Kidney (tissue), 14 donors: ENCODE data around the gene ING2. TPM values are rescaled to one million over a fixed set of nuclear protein-coding genes. Genes with fewer than 3 reads are reported as not detected.

Source experiments
- DNase-seq, 5 donors: peaks; one replicate each; pipeline ENCODE4 v3.0.0-alpha.2; 2013 to 2020
- FAIRE-seq: peaks from 2 replicates; lab custom pipeline; 2012; peaks lifted over from hg19 to GRCh38; lab: Jason Lieb, UNC
- H3K27ac ChIP-seq, 2 donors: one replicate each; pipeline ENCODE4 v1.7.0; 2013; ENCODE audit warnings: low read depth in 2 of 2, low read length in 2 of 2, inconsistent platforms in 1 of 2
- H3K27me3 ChIP-seq: one replicate; pipeline ENCODE4 v1.7.1; 2013; ENCODE audit warnings: low read length, inconsistent platforms; ENCODE audit not compliant: control insufficient read depth, insufficient read depth
- H3K36me3 ChIP-seq, 3 donors: one replicate each; pipeline versions ENCODE4 v1.7.0 to v1.7.1; 2013; ENCODE audit warnings: low read length in 3 of 3, control low read depth in 1 of 3, inconsistent platforms in 1 of 3; ENCODE audit not compliant: insufficient read depth in 3 of 3, control insufficient read depth in 2 of 3
- H3K4me1 ChIP-seq, 3 donors: one replicate each; pipeline versions ENCODE4 v1.7.0 to v1.7.1; 2013; ENCODE audit warnings: low read length in 3 of 3, inconsistent platforms in 1 of 3, low read depth in 1 of 3; ENCODE audit not compliant: control insufficient read depth in 2 of 3, insufficient read depth in 2 of 3
- H3K4me3 ChIP-seq, 3 donors: one replicate each; pipeline versions ENCODE4 v1.7.0 to v1.8.1; 2013; ENCODE audit warnings: low read length in 3 of 3, control low read depth in 1 of 3, inconsistent platforms in 1 of 3
- H3K9ac ChIP-seq, 3 donors: one replicate each; pipeline versions ENCODE4 v1.7.0 to v1.7.1; 2013; ENCODE audit warnings: low read length in 3 of 3, control low read depth in 1 of 3, inconsistent platforms in 1 of 3
- H3K9me3 ChIP-seq, 3 donors: one replicate each; pipeline versions ENCODE4 v1.7.0 to v1.7.1; 2013; ENCODE audit warnings: low read length in 3 of 3, control low read depth in 1 of 3, inconsistent platforms in 1 of 3; ENCODE audit not compliant: control insufficient read depth in 2 of 3, insufficient read depth in 1 of 3
- intact Hi-C: fragments of 100-400 bp; cut with DNase I; formaldehyde crosslinking; loops from one replicate; pipeline ENCODE4 v1.11.1; 2022
- polyA plus RNA-seq: library from polyadenylated mRNA; stranded (reverse); fragments of 350-450 nt; fragmentation: Illumina TruSeq; extraction: RNeasy Lipid Tissue Mini Kit (QIAGEN cat#74804); gene quantifications from one replicate; pipeline ENCODE4 v1.2.3, GENCODE V29; 2014; ENCODE audit warnings: low read depth, low replicate concordance; ENCODE audit not compliant: insufficient read depth
- total RNA-seq: library from RNA; stranded (reverse); fragmentation: NEBNext Ultra II Directional; extraction: Animal tissue kit (Norgen Biotek cat#: 25700); gene quantifications from one replicate; pipeline ENCODE4 v1.2.1, GENCODE V29; 2021
- TF ChIP-seq, protein P1 (sequence below): IDR thresholded peaks from 3 replicates; pipeline ENCODE4 v1.5.1; 2012; ENCODE audit warnings: mild to moderate bottlenecking, moderate library complexity, borderline replicate concordance; ENCODE audit not compliant: insufficient read depth; ENCODE audit errors: extremely low read depth
- donor health status: control.
- donor health status: control.
- donor health status: control.
- donor health status: control.
- donor health status: control.
- donor health status: DM: yes; HTN: yes; CAD: no.
- donor health status: Normal renal cell carcinoma (clear cell type).

Gene ING2
- total and polyA plus RNA-seq, 2 donors from 2014 or later = 7.8 to 17.3 TPM

GRCh38 chr4:183554346-183554686 is 49.5 kb downstream of the ING2 start:
- intact Hi-C loops = no loop called here
- Histone ChIP-seq H3K27ac (no peak overlapping the region), H3K27me3 (no peaks in the 10 kb centered on the region), H3K36me3 (no peaks in the 10 kb centered on the region), H3K4me3 (no peak overlapping the region), H3K9ac (no peak overlapping the region), H3K9me3 (no peaks in the 10 kb centered on the region), H3K4me1 (no peaks in the 10 kb centered on the region)
- DNase-seq (no peak), FAIRE-seq (no peak)
- TF ChIP-seq, protein P1, sequence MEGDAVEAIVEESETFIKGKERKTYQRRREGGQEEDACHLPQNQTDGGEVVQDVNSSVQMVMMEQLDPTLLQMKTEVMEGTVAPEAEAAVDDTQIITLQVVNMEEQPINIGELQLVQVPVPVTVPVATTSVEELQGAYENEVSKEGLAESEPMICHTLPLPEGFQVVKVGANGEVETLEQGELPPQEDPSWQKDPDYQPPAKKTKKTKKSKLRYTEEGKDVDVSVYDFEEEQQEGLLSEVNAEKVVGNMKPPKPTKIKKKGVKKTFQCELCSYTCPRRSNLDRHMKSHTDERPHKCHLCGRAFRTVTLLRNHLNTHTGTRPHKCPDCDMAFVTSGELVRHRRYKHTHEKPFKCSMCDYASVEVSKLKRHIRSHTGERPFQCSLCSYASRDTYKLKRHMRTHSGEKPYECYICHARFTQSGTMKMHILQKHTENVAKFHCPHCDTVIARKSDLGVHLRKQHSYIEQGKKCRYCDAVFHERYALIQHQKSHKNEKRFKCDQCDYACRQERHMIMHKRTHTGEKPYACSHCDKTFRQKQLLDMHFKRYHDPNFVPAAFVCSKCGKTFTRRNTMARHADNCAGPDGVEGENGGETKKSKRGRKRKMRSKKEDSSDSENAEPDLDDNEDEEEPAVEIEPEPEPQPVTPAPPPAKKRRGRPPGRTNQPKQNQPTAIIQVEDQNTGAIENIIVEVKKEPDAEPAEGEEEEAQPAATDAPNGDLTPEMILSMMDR = no peak

DNA sequence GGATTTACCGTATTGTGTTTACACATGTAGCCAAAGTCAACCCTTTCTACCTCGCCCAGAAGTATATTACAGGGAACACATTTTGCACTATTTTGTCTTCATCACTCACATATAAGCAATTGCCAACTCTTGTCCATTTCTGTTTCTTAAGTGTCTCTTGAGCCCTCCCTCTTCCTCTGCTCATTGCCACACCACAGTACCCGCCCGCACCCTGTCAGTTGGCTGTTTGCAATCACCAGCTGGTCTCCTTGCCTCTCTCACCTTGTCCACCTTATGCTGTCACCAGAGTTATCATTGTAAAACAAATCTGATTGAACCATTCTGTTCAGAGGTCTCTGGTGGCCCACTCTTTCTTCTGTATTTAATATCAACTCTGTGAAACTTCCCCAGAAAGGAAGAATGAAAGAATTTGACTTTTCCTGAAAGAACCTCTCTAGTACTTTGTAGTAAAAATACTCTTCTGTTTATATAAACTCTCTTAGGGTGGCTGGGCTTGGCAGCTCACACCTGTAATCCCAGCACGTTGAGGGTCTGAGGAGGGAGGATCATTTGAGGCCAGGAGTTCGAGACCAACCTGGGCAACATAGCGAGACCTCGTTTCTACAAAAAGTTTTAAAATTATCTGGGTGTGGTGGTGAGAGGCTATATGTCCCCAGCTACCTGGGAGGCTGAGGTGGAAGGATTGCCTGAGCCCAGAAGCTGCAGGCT is 50.2 kb downstream of the ING2 start:
- Histone ChIP-seq H3K4me3 (no peak overlapping the region), H3K27me3 (no peaks in the 10 kb centered on the region), H3K4me1 (no peaks in the 10 kb centered on the region), H3K27ac (no peak overlapping the region), H3K9me3 (no peaks in the 10 kb centered on the region), H3K9ac (no peak overlapping the region), H3K36me3 (no peaks in the 10 kb centered on the region)
- FAIRE-seq = no peak
- intact Hi-C loops = no loop called here
- TF ChIP-seq, protein P1 = no peak
- DNase-seq = no peak

GRCh38 chr4:183556947-183557346 is 52.1 kb downstream of the ING2 start:
- Histone ChIP-seq H3K36me3 (no peaks in the 10 kb centered on the region), H3K9me3 (no peaks in the 10 kb centered on the region), H3K4me3 (no peak overlapping the region), H3K4me1 (no peaks in the 10 kb centered on the region), H3K27me3 (no peaks in the 10 kb centered on the region), H3K9ac (no peak overlapping the region), H3K27ac (no peak overlapping the region)
- no peak for FAIRE-seq
- no peak for DNase-seq
- intact Hi-C loops = no loop called here
- TF ChIP-seq, protein P1 = no peak

DNA sequence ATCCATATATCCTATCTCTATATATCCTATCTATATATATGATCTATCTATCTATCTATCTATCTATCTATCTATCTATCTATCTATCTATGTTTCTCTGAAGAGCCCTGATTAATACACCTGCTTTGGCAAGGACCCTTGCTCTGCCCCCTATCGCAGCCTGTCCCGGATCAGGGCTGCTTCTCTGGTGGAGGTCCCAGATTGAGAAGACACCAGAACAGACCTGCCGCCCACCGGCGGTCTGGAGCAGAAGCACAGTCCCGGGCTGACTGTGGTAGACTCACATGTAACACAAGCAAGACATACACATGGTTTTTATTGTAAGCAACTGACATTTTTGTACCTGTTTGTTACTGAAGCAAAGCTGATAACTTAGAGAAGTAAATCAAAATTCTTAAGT is 52.8 kb downstream of the ING2 start:
- FAIRE-seq = no peak
- Histone ChIP-seq H3K9me3 (no peaks in the 10 kb centered on the region), H3K4me1 (no peaks in the 10 kb centered on the region), H3K27me3 (no peaks in the 10 kb centered on the region), H3K9ac (no peak overlapping the region), H3K4me3 (no peak overlapping the region), H3K36me3 (no peaks in the 10 kb centered on the region), H3K27ac (no peak overlapping the region)
- TF ChIP-seq, protein P1 = no peak
- intact Hi-C loops = no loop called here
- DNase-seq = no peak
